Inferior parietal cortex (tissue), 1 donor: Measurements from ENCODE around the gene NOS1AP.

Experiments used
- DNase-seq: peaks from one replicate; pipeline ENCODE4 v3.0.0-alpha.2; 2016; ENCODE audit errors: extremely low spot score

The NOS1AP gene

DNA sequence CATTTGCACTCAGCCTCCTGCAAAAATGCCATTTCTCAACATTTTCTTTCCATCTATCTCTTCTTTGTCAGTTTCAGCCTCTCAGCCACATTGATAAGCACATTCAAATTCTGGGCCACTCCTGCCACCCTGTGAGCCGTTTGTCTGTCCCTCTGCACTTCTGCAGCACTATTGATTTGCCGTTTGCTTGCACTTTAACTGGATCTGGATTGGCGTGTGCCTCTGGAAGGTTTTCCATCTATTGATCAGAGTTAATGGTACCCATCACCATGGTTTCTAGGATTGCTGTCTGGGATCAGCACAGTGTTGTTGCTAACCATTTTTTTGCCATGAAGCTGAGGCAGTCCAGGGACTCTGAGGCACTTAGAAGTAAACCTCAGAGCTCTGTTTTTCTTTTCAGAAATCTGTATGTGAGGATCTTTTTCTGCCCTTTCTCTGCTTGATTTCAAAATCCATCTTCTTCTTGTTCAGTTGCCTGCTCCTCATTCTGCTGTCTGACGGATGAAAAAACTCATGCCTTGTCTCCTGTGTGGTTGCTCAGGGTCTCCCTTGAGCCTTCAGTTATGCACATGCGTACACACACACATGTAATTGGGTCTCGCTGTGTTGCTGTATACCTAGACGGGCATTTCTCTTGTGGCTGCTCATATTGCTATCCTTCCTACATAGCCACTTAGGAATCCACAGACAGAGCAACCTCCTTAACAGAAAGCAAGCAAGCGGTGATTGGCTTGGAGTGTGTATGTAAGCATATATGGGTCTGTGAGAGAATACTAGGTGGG, 67.9 kb downstream of the NOS1AP start:
- DNase-seq, result no peak

DNA sequence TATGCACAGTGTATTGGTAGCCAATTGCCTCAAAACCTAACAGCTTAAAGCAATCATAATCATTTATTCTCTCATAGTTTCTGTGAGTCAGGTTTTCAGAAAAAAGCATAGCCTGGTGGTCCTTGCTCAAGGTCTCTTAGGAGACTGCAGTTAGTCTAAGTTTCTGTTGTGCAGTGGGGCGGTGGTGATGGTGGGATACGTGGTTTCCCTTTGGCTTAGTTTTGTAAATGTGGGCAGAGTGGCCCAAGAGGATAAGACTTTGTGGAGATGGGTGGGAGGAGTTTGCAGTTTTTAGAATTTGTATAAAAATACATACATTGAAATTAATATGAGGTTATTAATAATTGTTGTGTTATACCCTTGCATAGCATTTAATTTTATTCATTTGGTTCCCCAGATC, 68.6 kb downstream of the NOS1AP start:
- no peak for DNase-seq

DNA sequence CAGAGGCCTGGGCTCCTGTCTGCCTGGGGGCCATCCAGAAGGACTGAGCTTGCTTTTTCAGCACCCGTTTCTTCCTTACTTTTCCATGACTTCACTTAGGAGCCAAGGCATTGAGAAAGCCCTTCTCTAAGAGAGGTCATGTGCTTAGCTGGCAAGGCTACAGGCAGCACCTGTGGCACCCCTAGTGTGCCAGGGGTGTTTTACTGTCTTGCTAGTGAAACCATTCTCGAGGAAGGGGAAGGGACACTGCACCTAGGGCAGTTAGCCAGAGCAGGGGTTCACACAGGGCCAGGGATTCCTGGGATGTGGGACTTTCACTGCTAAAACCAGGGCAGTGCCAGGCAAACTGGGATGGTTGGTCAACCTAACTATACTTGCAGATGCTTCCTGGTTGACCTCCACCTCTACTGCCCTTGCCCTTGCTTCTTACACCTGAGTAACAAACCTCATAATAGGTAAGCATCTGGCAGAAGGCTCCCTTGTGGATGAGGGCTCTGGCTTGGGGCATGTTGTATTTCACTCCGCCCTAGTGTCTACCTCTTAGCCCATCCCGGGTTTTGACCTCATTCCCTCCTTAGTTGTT, 69.2 kb downstream of the NOS1AP start:
- no peak for DNase-seq

DNA sequence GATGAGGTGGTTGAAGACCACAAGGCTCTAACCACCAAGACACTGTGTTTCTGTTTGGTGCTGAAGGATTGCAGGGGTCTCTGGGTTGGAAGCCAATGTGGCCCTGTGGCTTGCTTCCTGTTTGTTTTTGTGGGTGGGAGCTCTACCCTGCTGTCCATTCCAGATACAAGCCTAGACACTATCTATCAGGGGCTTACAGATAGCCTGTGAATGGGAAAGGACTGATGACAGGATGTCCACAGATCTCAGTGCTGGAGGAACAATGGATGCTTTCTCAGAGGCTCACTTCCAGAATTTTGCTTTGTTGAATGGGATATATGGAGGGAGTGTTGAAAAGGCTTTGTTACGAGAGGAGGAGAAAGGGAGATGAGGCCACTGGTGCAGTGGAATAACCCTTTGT, 69.7 kb downstream of the NOS1AP start:
- no peak for DNase-seq

DNA sequence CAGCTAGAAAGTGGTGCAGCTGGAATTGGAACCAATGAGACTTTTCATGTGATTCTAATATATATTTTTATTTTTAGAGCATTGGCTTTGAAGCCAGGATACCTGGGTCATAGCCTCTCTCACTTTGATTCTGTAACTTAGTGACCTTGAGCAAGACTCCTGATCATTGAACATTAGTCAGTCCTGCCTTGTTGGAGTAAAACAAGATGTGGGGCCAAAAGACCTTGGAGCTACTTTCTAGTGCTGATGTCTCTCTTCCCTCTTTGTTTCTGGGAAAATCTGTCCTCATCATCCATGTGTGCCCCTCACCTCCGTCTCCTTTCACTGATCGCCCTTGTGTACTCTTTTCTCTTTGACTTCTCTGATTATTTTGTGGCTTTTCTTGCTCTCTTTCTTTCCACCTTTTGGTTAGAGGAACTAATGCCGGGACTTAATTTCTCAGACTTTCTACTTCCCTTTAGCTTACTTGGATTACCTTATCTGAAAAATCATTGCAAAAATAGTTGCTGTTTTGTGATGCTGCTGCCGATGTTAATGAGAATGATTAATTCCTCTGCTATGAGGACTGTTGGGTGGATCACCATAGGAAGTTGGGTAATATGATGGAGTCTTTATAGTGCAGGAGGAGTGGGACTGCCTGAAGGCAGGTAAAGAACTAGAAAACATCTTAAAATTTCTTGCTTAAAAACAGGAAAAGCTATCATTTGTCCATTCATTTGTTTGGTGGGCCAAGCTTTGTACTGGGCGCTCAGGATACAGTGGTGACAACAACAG, 72.0 kb downstream of the NOS1AP start:
- DNase-seq, result no peak

GRCh38 chr1:162142968-162143367, 73.5 kb downstream of the NOS1AP start:
- no peak for DNase-seq

DNA sequence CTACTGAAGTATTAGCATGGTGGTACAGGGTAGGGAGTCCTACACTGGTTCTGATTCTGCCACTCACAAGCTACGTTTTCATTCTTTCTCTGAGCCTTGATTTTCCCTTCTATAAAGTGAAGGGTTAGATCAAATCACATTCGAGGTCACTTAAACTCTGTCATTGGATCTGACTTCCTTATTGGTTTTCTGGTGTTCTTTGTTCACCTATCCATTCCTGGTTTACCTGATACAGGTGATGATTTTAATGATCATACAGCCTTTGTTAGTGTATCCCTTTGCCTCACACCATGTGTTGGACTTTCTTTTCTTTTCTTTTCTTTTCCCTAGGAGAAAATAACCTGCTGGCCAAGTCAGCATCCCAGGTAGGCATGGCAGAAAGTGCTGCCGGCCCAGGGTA, 74.8 kb downstream of the NOS1AP start:
- DNase-seq, result no peak

DNA sequence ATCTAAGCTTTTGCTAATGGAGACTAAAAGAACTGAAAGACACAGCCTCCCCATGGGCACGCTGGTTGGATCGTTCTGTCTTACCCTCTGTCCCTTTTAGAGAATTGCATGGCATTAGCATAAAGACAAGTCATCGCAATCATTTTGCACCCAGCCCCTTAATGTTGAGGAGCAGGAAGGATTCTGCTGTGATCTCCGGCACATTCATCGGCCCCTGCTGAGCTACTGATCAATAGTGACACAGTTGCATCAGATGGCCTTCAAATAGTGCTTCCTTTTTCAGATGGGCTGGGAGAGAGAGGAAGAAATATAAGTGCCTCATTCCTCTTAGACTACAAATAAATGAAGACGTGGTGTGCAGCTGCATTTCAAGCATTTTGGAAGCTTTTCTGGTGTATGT, 75.4 kb downstream of the NOS1AP start:
- DNase-seq, result no peak

- DNase-seq, result no peak
Observed at GRCh38 chr1:162145280-162145965, 75.9 kb downstream of the NOS1AP start.

DNA sequence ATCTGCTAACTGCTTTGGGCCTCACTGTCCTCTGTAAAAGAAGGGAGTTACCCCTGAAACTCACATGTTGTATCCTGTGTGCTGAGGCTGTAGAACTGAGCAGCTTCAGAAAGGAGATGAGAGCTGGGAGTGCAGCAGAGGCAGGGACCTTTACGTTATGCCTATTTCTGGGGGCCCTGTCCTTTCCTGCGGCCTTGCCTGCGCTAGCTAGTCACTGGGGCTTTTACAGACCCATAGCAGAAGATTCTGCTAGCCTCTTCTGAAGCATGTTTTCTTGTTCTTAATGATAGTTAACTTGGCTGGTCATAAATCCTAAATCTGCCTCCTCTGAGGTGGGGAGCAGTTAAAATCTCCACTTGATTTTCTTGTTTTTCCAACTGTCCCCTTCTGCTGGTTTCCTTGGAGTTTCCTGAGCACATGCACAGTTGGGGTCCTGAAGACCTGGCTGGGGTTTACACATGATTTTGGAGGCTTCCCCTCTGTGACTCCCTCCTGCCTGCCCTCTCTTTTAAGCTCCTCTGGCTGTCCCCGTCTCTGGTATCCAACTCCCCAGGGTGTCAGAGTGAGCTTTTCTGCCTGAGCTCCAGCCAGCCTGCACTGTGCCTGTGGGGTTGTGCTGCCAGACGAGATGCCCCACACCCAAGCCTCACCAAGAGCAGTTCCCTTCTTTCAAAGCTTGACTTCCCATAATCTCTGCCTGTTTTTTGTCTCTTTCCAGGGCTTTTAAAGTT, 76.6 kb downstream of the NOS1AP start:
- DNase-seq, result no peak

- DNase-seq, result no peak
Observed at GRCh38 chr1:162147760-162148159, 78.3 kb downstream of the NOS1AP start.

DNA sequence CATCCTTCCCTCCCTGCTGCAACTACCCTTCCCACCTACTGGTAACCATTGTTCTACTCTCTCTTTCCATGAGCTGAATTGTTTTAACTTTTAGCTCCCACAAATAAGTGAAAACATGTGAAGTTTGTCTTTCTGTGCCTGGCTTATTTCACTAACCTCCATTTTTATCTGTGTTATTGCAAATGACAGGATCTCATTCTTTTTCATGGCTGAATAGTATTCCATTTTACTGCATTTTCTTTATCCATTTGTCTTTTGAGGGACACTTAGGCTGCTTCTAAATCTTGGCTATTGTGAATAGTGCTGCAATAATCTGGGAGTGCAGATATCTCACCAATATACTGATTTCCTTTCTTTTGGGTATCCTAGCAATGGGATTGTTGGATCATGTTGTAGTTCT, 80.6 kb downstream of the NOS1AP start:
- no peak for DNase-seq

DNA sequence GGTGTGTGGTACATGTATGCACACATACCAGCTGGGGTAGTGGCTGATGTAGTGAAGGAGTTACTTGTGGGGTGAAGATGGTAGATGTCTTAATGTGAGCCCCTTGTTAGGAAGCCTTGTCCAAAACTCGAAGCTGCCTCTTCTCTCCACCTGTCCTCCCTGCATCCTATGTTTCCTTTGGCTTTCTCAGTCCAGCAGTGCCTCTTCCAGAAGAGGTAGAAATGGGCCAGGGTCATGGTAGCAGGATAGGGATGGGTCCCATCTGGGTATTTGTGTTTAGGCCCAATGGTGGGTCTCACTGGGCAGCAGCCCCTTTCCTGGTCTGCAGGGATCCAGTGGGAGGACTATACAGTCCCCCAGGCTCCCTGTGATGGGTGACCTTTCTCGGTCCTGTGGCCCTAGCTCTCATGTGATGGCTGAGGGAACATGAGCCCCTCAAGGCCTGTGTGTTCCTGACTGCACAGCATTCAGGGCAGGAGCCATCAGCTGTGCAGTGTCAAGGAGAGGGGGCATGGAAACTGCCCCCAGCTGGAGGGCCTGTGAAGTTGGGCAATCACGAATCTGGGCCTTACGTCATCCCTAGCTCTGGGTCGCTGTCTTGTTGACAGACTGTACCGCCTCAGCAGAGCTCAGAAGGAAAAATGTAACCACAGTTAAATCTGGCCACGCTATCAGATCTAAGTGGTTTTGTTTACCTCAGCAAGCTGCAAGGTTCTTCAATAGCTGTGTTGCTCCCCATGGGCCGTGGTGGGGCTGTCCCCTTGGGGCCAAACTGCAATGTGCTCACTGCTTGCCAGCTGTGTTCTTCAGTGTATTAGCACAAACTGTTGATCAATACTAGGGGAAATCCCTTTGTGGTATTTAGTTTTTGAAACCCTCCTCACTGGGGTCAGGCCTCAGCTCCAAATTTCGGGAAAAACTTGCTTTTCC, 82.7 kb downstream of the NOS1AP start:
- DNase-seq, result no peak

GRCh38 chr1:162153374-162153773, 83.9 kb downstream of the NOS1AP start:
- DNase-seq, result no peak

- DNase-seq, result no peak
Observed at GRCh38 chr1:162157469-162157868, 88.0 kb downstream of the NOS1AP start.

GRCh38 chr1:162158624-162159271, 89.3 kb downstream of the NOS1AP start:
- DNase-seq, result no peak

DNA sequence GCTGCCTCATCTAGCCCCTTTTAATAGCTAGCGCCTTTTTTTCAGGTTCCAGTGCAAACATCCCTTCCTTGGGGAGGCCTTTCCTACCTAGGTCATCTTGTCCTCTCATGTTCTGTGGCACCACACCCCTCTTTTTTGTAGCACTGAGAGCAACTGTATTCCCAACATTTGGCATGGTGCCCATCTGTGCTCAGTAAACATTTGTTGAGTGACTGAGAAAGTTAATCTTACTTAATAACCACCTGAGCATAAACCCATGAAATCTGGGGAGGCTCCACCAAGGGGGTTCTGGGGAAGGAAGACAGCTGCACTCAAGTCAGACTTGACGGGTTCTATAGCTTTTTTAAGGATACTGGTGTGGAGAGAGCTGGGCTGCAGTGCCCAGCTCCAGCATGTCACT, 90.0 kb downstream of the NOS1AP start:
- DNase-seq, result no peak

- DNase-seq, result no peak
Observed at GRCh38 chr1:162161916-162162550, 92.5 kb downstream of the NOS1AP start.

DNA sequence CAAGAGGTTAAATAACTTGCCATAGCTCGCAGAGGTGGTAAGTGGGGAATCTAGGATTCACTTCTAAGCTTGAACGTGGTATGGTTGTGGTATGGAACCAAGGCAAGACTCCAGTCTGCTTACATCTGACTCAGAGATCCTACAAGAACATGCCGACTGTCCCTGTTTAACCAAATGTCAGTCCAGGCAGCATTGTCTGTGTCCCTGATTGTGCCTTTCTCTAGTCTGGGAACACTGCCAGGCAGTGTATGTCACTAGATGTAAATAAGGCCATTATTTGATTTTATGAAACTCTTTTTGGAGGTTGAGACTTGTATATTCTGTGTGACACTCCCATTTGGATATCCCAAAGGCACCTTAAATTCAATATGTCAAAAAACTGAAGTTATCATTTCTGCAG, 96.0 kb downstream of the NOS1AP start:
- peak; percentile 44 for DNase-seq
